Measurements from ENCODE around the gene PRPH2.

GRCh38 chr6:42714098-42714761, 8.2 kb downstream of the PRPH2 start:
- TF ChIP-seq CTCF (IDR thresholded peaks at IDR 0.05) (no peak), EP300 (IDR thresholded peaks at IDR 0.05) (no peak), POLR2A (IDR thresholded peaks at IDR 0.05) (no peak), POLR2AphosphoS5 (IDR thresholded peaks at IDR 0.05) (no peak)

All from upper lobe of left lung (tissue), 4 donors.